BLaER1 (cell line): ENCODE data around the gene MTR.

Source experiments
- H3K27ac ChIP-seq: shearing (Covaris generic); formaldehyde crosslinking; 2 replicates; pipeline ENCODE4 v1.8.1; 2022
- H3K27me3 ChIP-seq: shearing (Covaris generic); formaldehyde crosslinking; 2 replicates; pipeline ENCODE4 v1.8.1; 2022
- H3K36me3 ChIP-seq: shearing (Covaris generic); formaldehyde crosslinking; 2 replicates; pipeline ENCODE4 v1.8.1; 2022
- H3K4me1 ChIP-seq: shearing (Covaris generic); formaldehyde crosslinking; 2 replicates; pipeline ENCODE4 v1.8.1; 2022
- H3K4me2 ChIP-seq: shearing (Covaris generic); formaldehyde crosslinking; 2 replicates; pipeline ENCODE4 v1.8.1; 2022
- H3K4me3 ChIP-seq: shearing (Covaris generic); formaldehyde crosslinking; 2 replicates; pipeline ENCODE4 v1.8.1; 2022
- H3K9ac ChIP-seq: shearing (Covaris generic); formaldehyde crosslinking; 2 replicates; pipeline ENCODE4 v1.8.1; 2022
- H3K9me3 ChIP-seq: shearing (Covaris generic); formaldehyde crosslinking; 2 replicates; pipeline ENCODE4 v1.8.1; 2022
- H4K20me1 ChIP-seq: shearing (Covaris generic); formaldehyde crosslinking; 2 replicates; pipeline ENCODE4 v1.8.1; 2022
- Cebpa-rat ChIP-seq: shearing (Covaris generic); IDR thresholded peaks from 2 replicates; pipeline ENCODE4 v1.8.1; 2022

MTR gene

GRCh38 chr1:236800623-236801022 lies 5.5 kb downstream of the MTR start:
- Histone ChIP-seq H3K36me3 (peaks cover 42% of the 10 kb centered on the region), H3K27ac (no peak overlapping the region), H3K27me3 (no peaks in the 10 kb centered on the region), H3K4me1 (peaks cover 27% of the 10 kb centered on the region), H3K4me2 (no peak overlapping the region), H4K20me1 (peaks cover 79% of the 10 kb centered on the region), H3K9ac (no peak overlapping the region), H3K9me3 (no peaks in the 10 kb centered on the region), H3K4me3 (no peak overlapping the region)
- no peak for TF ChIP-seq Cebpa-rat

GRCh38 chr1:236802264-236802663 lies 7.2 kb downstream of the MTR start:
- Histone ChIP-seq H3K4me3 (no peak overlapping the region), H3K9ac (no peak overlapping the region), H3K4me2 (no peak overlapping the region), H3K4me1 (peaks cover 20% of the 10 kb centered on the region), H3K27me3 (no peaks in the 10 kb centered on the region), H3K9me3 (no peaks in the 10 kb centered on the region), H4K20me1 (peaks cover 85% of the 10 kb centered on the region), H3K36me3 (peaks cover 58% of the 10 kb centered on the region), H3K27ac (no peak overlapping the region)
- no peak for TF ChIP-seq Cebpa-rat

GRCh38 chr1:236806634-236807033 lies 11.5 kb downstream of the MTR start:
- no peak for TF ChIP-seq Cebpa-rat
- no peaks in the 10 kb centered on the region for H3K9me3 ChIP-seq
- no peak overlapping the region for H3K4me3 ChIP-seq
- H3K27me3 ChIP-seq: no peaks in the 10 kb centered on the region
- no peaks in the 10 kb centered on the region for H3K4me1 ChIP-seq
- peaks cover 85% of the 10 kb centered on the region for H3K36me3 ChIP-seq
- H3K4me2 ChIP-seq: no peak overlapping the region
- no peak overlapping the region for H3K9ac ChIP-seq
- no peak overlapping the region for H3K27ac ChIP-seq
- peaks cover 46% of the 10 kb centered on the region for H4K20me1 ChIP-seq

- peaks cover 97% of the 10 kb centered on the region for H3K36me3 ChIP-seq
- H3K27me3 ChIP-seq: no peaks in the 10 kb centered on the region
- no peaks in the 10 kb centered on the region for H3K4me1 ChIP-seq
- no peak for TF ChIP-seq Cebpa-rat
- no peaks in the 10 kb centered on the region for H3K9me3 ChIP-seq
- H3K9ac ChIP-seq: no peak overlapping the region
- H4K20me1 ChIP-seq: peaks cover 32% of the 10 kb centered on the region
- no peak overlapping the region for H3K4me3 ChIP-seq
- H3K27ac ChIP-seq: no peak overlapping the region
- H3K4me2 ChIP-seq: no peak overlapping the region
Observed at GRCh38 chr1:236808005-236808404, 12.9 kb downstream of the MTR start.

GRCh38 chr1:236808564-236809130 lies 13.6 kb downstream of the MTR start:
- no peak overlapping the region for H3K27ac ChIP-seq
- H3K4me1 ChIP-seq: no peaks in the 10 kb centered on the region
- H3K4me2 ChIP-seq: no peak overlapping the region
- no peaks in the 10 kb centered on the region for H3K27me3 ChIP-seq
- no peak overlapping the region for H3K4me3 ChIP-seq
- no peak for TF ChIP-seq Cebpa-rat
- no peak overlapping the region for H3K9ac ChIP-seq
- no peaks in the 10 kb centered on the region for H3K9me3 ChIP-seq
- peaks cover 25% of the 10 kb centered on the region for H4K20me1 ChIP-seq
- peaks cover 97% of the 10 kb centered on the region for H3K36me3 ChIP-seq

- Histone ChIP-seq H3K36me3 (peaks cover 97% of the 10 kb centered on the region), H3K27ac (no peak overlapping the region), H3K9me3 (no peaks in the 10 kb centered on the region), H3K9ac (no peak overlapping the region), H3K4me3 (no peak overlapping the region), H3K27me3 (no peaks in the 10 kb centered on the region), H3K4me1 (no peaks in the 10 kb centered on the region), H4K20me1 (peaks cover 20% of the 10 kb centered on the region; the same call in 1 of the 2 replicates), H3K4me2 (no peak overlapping the region)
- TF ChIP-seq Cebpa-rat: no peak
Observed at GRCh38 chr1:236809148-236809547, 14.1 kb downstream of the MTR start.

- Histone ChIP-seq H3K9me3 (no peaks in the 10 kb centered on the region), H3K4me3 (no peak overlapping the region), H3K36me3 (peaks cover 99% of the 10 kb centered on the region), H3K27me3 (no peaks in the 10 kb centered on the region), H4K20me1 (peaks cover 16% of the 10 kb centered on the region; the same call in 1 of the 2 replicates), H3K9ac (no peak overlapping the region), H3K27ac (no peak overlapping the region), H3K4me2 (no peak overlapping the region), H3K4me1 (no peaks in the 10 kb centered on the region)
- no peak for TF ChIP-seq Cebpa-rat
Observed at GRCh38 chr1:236810018-236810417, 14.9 kb downstream of the MTR start.

GRCh38 chr1:236812334-236813030 lies 17.4 kb downstream of the MTR start:
- Histone ChIP-seq H4K20me1 (0 out of 2 replicates have a peak, but pooled peaks cover 6% of the 10 kb centered on the region), H3K4me2 (no peak overlapping the region), H3K27me3 (no peaks in the 10 kb centered on the region), H3K9me3 (no peaks in the 10 kb centered on the region), H3K4me1 (no peaks in the 10 kb centered on the region), H3K36me3 (peaks cover 99% of the 10 kb centered on the region), H3K9ac (no peak overlapping the region), H3K4me3 (no peak overlapping the region), H3K27ac (no peak overlapping the region)
- TF ChIP-seq Cebpa-rat: no peak

GRCh38 chr1:236815941-236816340 lies 20.8 kb downstream of the MTR start:
- no peak for TF ChIP-seq Cebpa-rat
- Histone ChIP-seq H3K4me2 (no peak overlapping the region), H3K9ac (no peak overlapping the region), H3K4me1 (no peaks in the 10 kb centered on the region), H4K20me1 (peaks cover 27% of the 10 kb centered on the region), H3K4me3 (no peak overlapping the region), H3K36me3 (peaks cover 99% of the 10 kb centered on the region), H3K27me3 (no peaks in the 10 kb centered on the region), H3K9me3 (no peaks in the 10 kb centered on the region), H3K27ac (no peak overlapping the region)

- Histone ChIP-seq H3K4me1 (no peaks in the 10 kb centered on the region), H3K27me3 (no peaks in the 10 kb centered on the region), H3K27ac (no peak overlapping the region), H3K4me2 (no peak overlapping the region), H3K4me3 (no peak overlapping the region), H3K9ac (no peak overlapping the region), H4K20me1 (peaks cover 58% of the 10 kb centered on the region), H3K36me3 (peaks cover 92% of the 10 kb centered on the region), H3K9me3 (no peaks in the 10 kb centered on the region)
- TF ChIP-seq Cebpa-rat: no peak
Observed at GRCh38 chr1:236819856-236820255, 24.8 kb downstream of the MTR start.
